ENCODE data around the gene PLPP4. TPM values are rescaled to one million over a fixed set of nuclear protein-coding genes. Genes with fewer than 3 reads are reported as not detected.

Gene PLPP4
- total RNA-seq, 1 experiment from 2014 or later, result not detected

GRCh38 chr10:120453319-120453718 lies 3.7 kb upstream of the PLPP4 start:
- peaks cover 11% of the 10 kb centered on the region for H3K23me2 ChIP-seq (ENCODE audit: insufficient read length, low read depth, low read length, poor library complexity, severe bottlenecking)
- H2AFZ ChIP-seq (ENCODE audit: low read length), result no peak overlapping the region
- no peak for DNase-seq
- H3K9me3 Mint-ChIP-seq, result peaks cover 0 to 3% of the 10 kb centered on the region in 2 experiments; a peak in 1 of 5 replicates
- H3K4me1 Mint-ChIP-seq, result peaks cover 8 to 12% of the 10 kb centered on the region in 2 experiments
- H4K8ac ChIP-seq (replicated peaks; ENCODE audit: insufficient read length, low read depth, low read length), result no peak overlapping the region
- H3K27me3 ChIP-seq (ENCODE audit: insufficient read depth, low read length), result peaks cover 12% of the 10 kb centered on the region; the same call in 1 of the 2 replicates
- no peak overlapping the region for H3K23ac ChIP-seq (ENCODE audit: insufficient read length, low read depth, low read length)
- H3K4me2 ChIP-seq (ENCODE audit: insufficient read depth, insufficient read length, low read length), result no peak overlapping the region
- no peak overlapping the region for H2BK5ac ChIP-seq (ENCODE audit: insufficient read length, low read length)
- no peak overlapping the region for H3K56ac ChIP-seq (ENCODE audit: insufficient read length, low read depth, low read length)
- H3K4me1 ChIP-seq (ENCODE audit: insufficient read depth, low read length), result no peaks in the 10 kb centered on the region
- no peaks in the 10 kb centered on the region; a peak in 2 of 7 replicates for H3K36me3 Mint-ChIP-seq (ENCODE audit: insufficient read depth in 1 of 3, low read depth in 3 of 3)
- H3K4ac ChIP-seq (ENCODE audit: low read depth, low read length), result no peak overlapping the region
- H2BK20ac ChIP-seq (ENCODE audit: low read depth, low read length, poor library complexity, severe bottlenecking), result no peak overlapping the region
- peaks cover 68% of the 10 kb centered on the region for H3K27me3 Mint-ChIP-seq (ENCODE audit: low read depth)
- H3K27ac ChIP-seq (ENCODE audit: insufficient read length, low read depth, low read length), result no peak overlapping the region
- no peaks in the 10 kb centered on the region for H3K79me1 ChIP-seq (ENCODE audit: insufficient read depth, low read depth, low read length, poor library complexity, severe bottlenecking)
- no peak overlapping the region for H3K9ac ChIP-seq (ENCODE audit: extremely low read depth, insufficient read length, low read length)
- H2BK120ac ChIP-seq (ENCODE audit: low read depth, low read length, poor library complexity, severe bottlenecking), result no peak overlapping the region
- no peak overlapping the region for H3T11ph ChIP-seq (ENCODE audit: low read length)
- H3K9me3 ChIP-seq (ENCODE audit: control insufficient read depth, low read depth, low read length), result no peaks in the 10 kb centered on the region
- no peak overlapping the region for H4K5ac ChIP-seq (ENCODE audit: insufficient read length, low read depth, low read length)
- no peak overlapping the region for H2BK15ac ChIP-seq (ENCODE audit: low read depth, low read length)
- TF ChIP-seq CTCF (conservative IDR thresholded peaks at IDR 0.05), result no peak
- no peak overlapping the region for H3K14ac ChIP-seq (ENCODE audit: insufficient read depth, low read length)
- no peaks in the 10 kb centered on the region for H4K20me1 ChIP-seq (ENCODE audit: control insufficient read depth, insufficient read depth, insufficient read length)
- no peaks in the 10 kb centered on the region for H3K79me2 ChIP-seq (ENCODE audit: insufficient read depth, low read length)
- no peak overlapping the region for H3K4me3 Mint-ChIP-seq
- H3K27ac Mint-ChIP-seq, result no peak overlapping the region
- no peak overlapping the region for H4K91ac ChIP-seq (ENCODE audit: insufficient read length, low read depth, low read length)
- no peak overlapping the region for H2AK5ac ChIP-seq (ENCODE audit: insufficient read length, low read length)
- no CpG with 5 or more reads among the region's 1 CpG for WGBS (ENCODE audit: extremely low coverage, insufficient read length, low lambda C conversion rate)
- no peak overlapping the region for H3K18ac ChIP-seq (ENCODE audit: insufficient read length, low read depth, low read length)
- no peak overlapping the region for H2BK12ac ChIP-seq (ENCODE audit: insufficient read length, low read depth, low read length)

All from H9 (cell line).